HFF-Myc (cell line): ENCODE measurements around the gene ZFHX3.

Experiments used
- DNase-seq: peaks from one replicate; pipeline ENCODE4 v3.0.0-alpha.2; 2011; ENCODE audit warnings: low read depth; ENCODE audit errors: extremely low read depth
- H3K4me3 ChIP-seq: replicated peaks from 2 replicates; pipeline ENCODE4 v1.5.1; 2011; ENCODE audit warnings: low read depth, mild to moderate bottlenecking, control low read depth, low read length
- CTCF ChIP-seq: IDR thresholded peaks from 2 replicates; pipeline ENCODE4 v1.5.1; 2012; ENCODE audit warnings: mild to moderate bottlenecking, low read depth, low read length, control low read depth; ENCODE audit errors: missing control alignments

Gene ZFHX3

GRCh38 chr16:72841506-72841905 is 206.4 kb downstream of the ZFHX3 start:
- no peak for DNase-seq
- H3K4me3 ChIP-seq: no peak overlapping the region
- TF ChIP-seq CTCF: no peak

- DNase-seq: no peak
- no peak overlapping the region for H3K4me3 ChIP-seq
- no peak for TF ChIP-seq CTCF
Observed at GRCh38 chr16:72840631-72841381, 207.1 kb downstream of the ZFHX3 start.

GRCh38 chr16:72838951-72839350 is 209.0 kb downstream of the ZFHX3 start:
- H3K4me3 ChIP-seq: no peak overlapping the region
- TF ChIP-seq CTCF: no peak
- DNase-seq: no peak

GRCh38 chr16:72838586-72838910 is 209.4 kb downstream of the ZFHX3 start:
- no peak for TF ChIP-seq CTCF
- DNase-seq: no peak
- H3K4me3 ChIP-seq: no peak overlapping the region

GRCh38 chr16:72837846-72838585 is 209.9 kb downstream of the ZFHX3 start:
- H3K4me3 ChIP-seq: no peak overlapping the region
- TF ChIP-seq CTCF: no peak
- DNase-seq: no peak

- no peak for DNase-seq
- no peak overlapping the region for H3K4me3 ChIP-seq
- TF ChIP-seq CTCF: no peak
Observed at GRCh38 chr16:72836985-72837384, 210.9 kb downstream of the ZFHX3 start.

GRCh38 chr16:72836181-72836580 is 211.7 kb downstream of the ZFHX3 start:
- no peak for TF ChIP-seq CTCF
- DNase-seq: no peak
- no peak overlapping the region for H3K4me3 ChIP-seq
